HG03064 (cell line): ENCODE results near the gene RHBDF2.
A peak's percentile ranks its signal among the peaks of the same experiment; 100 is the strongest.

Source experiments
- ATAC-seq: cut with Tn5 transposase; IDR thresholded peaks from one replicate; pipeline ENCODE4 v1.9.1; 2021; ENCODE audit warnings: low read depth; ENCODE audit not compliant: unreplicated experiment

RHBDF2 gene

GRCh38 chr17:76487451-76488192 is 13.6 kb downstream of the RHBDF2 start:
- no peak for ATAC-seq

- ATAC-seq, result no peak
These were observed 15.7 kb downstream of the RHBDF2 start for GRCh38 chr17:76485569-76485968.

DNA sequence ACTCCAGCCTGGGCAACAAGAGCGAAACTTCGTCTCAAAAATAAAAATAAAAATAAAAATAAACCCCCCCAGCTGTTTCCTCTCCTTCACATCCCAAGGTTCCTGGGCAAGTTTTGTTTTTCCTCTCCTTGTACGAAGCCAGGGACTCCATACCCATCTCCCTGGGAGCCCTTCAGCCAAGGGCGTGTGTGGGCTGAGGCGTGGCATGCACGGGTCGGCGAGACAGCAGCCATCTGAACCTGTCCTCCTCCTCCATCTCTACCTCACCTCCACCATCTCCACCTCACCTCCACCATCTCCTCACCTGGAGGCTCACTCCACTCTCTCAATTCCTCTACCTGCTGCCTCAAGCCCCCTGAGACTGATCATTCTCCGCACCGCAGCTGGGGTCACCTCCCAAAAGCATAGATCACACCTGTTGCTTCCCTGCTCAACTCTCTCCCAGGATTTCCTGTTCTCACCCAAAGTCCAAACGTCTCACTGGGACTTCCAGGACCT is 16.9 kb downstream of the RHBDF2 start:
- no peak for ATAC-seq

GRCh38 chr17:76481071-76481655 is 20.1 kb downstream of the RHBDF2 start:
- ATAC-seq, result peak; percentile 49

DNA sequence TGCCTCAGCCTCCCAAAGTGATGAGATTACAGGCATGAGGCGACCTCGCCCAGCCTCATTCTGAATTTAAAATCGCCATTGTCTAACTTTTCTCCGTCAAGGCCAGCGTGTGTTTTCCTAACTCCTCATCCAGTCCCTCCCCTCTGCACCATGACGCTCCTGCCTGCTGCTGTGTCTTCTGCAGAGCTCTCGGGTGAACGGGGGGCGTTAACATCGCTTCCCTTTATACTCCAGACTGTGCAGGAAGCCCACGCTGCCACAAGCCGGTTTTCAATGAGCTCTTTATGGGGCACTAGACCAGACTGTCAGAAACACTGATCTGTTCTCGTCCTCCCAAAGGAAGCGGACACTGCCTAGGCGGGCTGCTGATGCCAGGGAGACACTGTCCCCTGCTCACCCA is 20.6 kb downstream of the RHBDF2 start:
- ATAC-seq, result no peak

DNA sequence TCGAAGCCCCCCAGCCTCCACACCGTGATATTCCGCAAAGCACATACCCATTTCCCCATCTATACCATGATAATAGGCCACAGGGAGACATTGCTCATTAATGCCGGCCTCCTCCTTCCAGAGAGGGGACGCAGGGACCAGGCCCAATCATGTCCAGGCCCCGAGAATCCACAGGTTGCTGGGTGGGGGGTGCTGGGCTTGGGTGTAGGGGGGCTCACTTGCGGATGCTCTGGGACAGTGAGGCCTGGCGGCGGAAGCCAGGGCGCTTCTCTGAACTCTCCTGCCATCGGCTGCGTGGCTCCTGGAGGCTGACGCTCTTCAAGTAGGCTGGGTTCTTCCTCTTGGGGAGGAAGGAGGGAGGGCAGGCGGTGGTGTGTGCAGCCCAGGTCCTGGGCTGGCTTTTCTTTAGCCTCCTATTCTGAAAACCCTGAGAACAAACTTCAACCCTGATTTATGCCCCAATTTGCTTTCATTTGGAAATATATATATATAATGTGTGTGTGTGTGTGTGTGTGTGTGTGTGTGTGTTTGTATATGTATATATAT is 21.6 kb downstream of the RHBDF2 start:
- ATAC-seq, result no peak

DNA sequence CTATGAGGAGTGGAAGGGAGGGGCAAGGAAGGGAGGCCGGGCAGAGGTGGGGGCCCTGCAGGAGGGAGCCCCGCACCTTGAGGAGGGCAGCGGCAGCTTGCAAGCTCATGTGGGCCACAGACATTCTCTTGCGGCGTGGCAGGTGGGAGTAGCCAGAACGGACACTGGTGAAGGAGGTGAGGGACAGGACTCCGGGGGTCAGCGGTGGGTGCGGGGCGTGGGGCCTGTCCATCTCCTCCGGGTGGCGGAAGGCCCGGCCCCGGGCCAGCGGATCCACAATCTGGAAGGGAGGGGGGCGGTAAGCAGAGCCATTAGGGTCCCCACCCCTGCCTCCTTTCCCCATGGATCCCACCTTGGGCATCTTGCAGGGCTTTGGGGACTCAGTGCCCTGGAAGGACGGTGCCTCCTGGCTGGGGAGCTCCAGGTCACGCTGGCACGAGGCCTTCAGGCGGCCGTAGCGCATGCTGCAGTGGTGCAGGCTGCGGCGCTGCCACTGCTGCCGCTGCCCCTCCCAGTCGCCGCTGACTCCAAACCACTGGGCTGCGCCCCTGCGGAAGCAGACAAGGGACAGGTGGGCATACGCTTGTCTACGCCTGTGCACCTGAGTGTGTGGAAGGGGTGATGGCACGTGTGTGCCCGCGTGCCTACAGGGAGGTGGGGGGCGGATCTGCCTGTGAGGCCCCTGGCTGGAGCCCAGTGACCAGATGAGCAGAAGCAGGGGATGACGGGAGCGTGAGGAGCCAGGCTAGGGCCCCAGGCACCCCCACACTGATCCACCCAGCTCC is 22.3 kb downstream of the RHBDF2 start:
- no peak for ATAC-seq

- ATAC-seq, result no peak
These were observed 23.1 kb downstream of the RHBDF2 start for GRCh38 chr17:76478097-76478496.

DNA sequence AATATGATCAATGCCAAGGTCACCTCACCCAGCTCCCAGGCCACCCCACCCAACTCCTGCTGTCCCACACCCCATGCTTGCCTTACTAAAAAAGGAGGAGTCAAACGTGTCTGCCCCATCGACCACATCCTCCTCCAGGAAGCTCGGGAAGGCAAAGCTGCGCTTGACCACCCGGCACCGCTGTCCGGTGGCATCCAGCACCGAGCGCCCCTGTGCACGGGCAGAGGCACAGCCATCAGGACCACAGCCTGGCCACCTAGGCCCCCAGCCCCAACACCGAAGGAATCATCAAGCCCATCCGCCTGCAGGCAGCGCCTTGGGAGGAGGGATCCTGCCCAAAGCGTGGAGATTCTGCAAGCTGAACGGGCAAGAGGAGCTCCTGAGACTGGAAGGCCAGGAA is 23.6 kb downstream of the RHBDF2 start:
- ATAC-seq, result no peak

- ATAC-seq, result no peak
These were observed 24.5 kb downstream of the RHBDF2 start for GRCh38 chr17:76476736-76477135.

DNA sequence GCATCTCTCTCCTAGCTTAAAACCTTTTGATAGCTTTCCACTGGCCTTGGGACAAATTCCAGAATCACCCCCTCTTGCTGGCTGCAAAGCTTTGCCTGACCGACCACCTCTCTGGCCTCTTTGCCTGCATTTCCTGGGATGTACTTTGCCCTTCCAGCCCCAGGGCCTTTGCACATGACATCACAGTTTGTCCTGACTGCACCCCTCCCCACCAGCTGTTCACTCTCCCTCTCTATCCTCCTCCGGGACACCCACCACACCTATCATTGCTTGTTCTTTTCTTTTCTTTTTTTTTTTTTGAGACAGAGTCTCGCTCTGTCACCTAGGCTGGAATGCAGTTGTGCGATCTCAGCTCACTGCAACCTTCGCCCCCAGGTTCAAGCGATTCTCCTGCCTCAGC is 25.9 kb downstream of the RHBDF2 start:
- ATAC-seq, result no peak

DNA sequence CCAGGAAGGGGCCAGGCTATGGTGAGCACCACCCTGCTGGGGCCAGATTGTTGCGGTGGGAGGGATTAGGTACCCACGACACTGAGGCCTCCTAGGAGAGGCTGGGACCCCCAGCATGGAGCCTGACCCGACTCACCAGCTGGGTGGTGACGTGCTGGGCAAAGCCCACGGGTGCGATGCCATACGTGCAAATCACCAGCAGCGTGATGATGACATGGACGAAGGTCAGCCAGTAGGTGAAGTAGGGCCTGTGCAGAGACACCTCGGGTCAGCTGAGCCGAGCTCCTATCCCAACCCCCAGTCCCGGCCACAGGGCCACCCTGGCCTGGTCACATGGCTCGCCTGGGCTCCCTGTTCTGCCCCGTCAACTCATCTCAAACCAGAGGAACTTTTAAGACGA is 26.3 kb downstream of the RHBDF2 start:
- ATAC-seq, result no peak

- ATAC-seq, result no peak
These were observed 27.0 kb downstream of the RHBDF2 start for GRCh38 chr17:76474238-76474637.

GRCh38 chr17:76473541-76473985 is 27.7 kb downstream of the RHBDF2 start:
- ATAC-seq, result no peak

DNA sequence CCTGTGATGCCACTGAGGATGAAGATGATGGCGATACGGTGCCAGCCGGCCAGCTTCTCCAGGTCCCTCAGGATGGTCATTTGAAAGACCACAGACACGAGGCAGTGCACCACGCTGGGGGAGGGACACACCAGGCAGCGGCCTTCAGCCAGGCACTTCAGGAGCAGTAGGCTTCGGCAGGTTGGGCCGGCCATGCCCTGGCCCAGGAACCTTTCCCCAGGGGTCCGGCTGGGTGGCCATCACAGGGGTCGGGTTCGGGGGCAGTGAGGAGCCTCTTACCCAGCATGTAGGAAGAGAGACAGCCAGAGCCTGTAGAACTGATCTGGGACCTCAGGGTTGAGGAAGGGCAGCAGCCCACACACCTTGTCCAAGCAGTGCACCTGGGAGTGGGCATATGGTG is 28.5 kb downstream of the RHBDF2 start:
- no peak for ATAC-seq

GRCh38 chr17:76472258-76472645 is 29.0 kb downstream of the RHBDF2 start:
- no peak for ATAC-seq

GRCh38 chr17:76471498-76472257 is 29.5 kb downstream of the RHBDF2 start:
- ATAC-seq, result no peak

GRCh38 chr17:76469991-76470739 is 31.1 kb downstream of the RHBDF2 start:
- no peak for ATAC-seq

DNA sequence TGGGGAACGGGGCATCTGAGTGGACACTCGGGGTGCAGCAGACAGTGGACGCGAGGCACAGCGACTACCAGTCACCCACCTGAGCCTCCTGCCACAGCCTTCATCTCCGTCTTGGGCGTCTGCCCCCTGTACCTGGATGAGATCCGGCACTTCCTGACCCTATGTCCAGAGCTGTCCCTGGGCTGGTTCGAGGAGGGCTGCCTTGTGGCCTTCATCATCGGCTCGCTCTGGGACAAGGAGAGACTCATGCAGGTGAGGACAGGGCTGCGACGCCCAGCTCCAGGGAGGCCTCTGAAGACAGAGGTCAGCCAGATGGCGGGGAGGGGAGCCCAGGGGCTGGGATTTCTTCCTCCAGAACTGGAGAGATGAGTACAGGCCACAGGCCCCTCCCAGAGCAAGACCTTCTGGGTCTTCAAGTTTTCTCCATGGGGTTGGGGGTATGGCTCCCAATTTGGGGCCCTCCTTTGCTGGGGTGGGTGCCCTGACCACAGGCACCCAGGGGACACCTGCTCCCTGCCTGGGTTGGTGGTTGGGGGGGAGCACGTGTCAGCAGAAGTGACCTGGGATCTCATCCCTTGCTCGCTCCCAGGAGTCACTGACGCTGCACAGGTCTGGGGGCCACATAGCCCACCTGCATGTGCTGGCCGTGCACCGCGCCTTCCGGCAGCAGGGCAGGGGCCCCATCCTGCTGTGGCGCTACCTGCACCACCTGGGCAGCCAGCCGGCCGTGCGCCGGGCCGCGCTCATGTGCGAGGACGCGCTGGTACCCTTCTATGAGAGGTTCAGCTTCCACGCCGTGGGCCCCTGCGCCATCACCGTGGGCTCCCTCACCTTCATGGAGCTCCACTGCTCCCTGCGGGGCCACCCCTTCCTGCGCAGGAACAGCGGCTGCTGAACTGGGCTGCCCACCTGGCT is 31.9 kb downstream of the RHBDF2 start:
- no peak for ATAC-seq
